H1 (cell line): Measurements from ENCODE around the gene FSCN2. TPM values are rescaled to one million over a fixed set of nuclear protein-coding genes. Genes with fewer than 3 reads are reported as not detected.

Experiments
- CTCF ChIA-PET: fragments of 300-600 bp; sonication (Branson Sonifier 250); formaldehyde crosslinking; loops from one replicate; lab custom pipeline; 2021; ENCODE audit not compliant: partially characterized antibody; lab: Charles Lee
- POLR2A ChIA-PET: fragments of 300-600 bp; sonication (Branson Sonifier 250); formaldehyde crosslinking; loops from one replicate; lab custom pipeline; 2021; ENCODE audit warnings: inconsistent platforms; ENCODE audit not compliant: partially characterized antibody; lab: Charles Lee
- DNase-seq, 2 experiments: peaks; one replicate each; pipeline versions ENCODE4 v3.0.0 to v3.0.0-alpha.2; 2010 to 2022; ENCODE audit warnings: low spot score in 2 of 2, low read depth in 1 of 2, mixed read lengths in 1 of 2
- FAIRE-seq: peaks from 2 replicates; lab custom pipeline; 2011; peaks lifted over from hg19 to GRCh38; lab: Jason Lieb, UNC
- H2AFZ ChIP-seq: 2 replicates; pipeline ENCODE4 v1.8.1; 2012; ENCODE audit warnings: low read length, inconsistent platforms
- H2AK5ac ChIP-seq: 2 replicates; pipeline ENCODE4 v1.6.1; 2013; ENCODE audit warnings: low read depth, low read length
- H2BK120ac ChIP-seq: replicated peaks from 2 replicates; pipeline ENCODE3; 2013; ENCODE audit warnings: low read depth, low read length, inconsistent platforms
- H2BK12ac ChIP-seq: 2 replicates; pipeline ENCODE4 v1.6.1; 2013; ENCODE audit warnings: low read depth, low read length
- H2BK15ac ChIP-seq: 2 replicates; pipeline ENCODE4 v1.6.1; 2013; ENCODE audit warnings: low read length
- H2BK20ac ChIP-seq: 2 replicates; pipeline ENCODE4 v1.6.1; 2013; ENCODE audit warnings: low read length
- H2BK5ac ChIP-seq: 2 replicates; pipeline ENCODE4 v1.6.1; 2013; ENCODE audit warnings: low read depth, low read length
- H3K14ac ChIP-seq: 2 replicates; pipeline ENCODE4 v1.6.1; 2013; ENCODE audit warnings: inconsistent platforms; ENCODE audit not compliant: insufficient read length
- H3K18ac ChIP-seq: 2 replicates; pipeline ENCODE4 v1.6.1; 2013; ENCODE audit warnings: low read length; ENCODE audit errors: extremely low read depth
- H3K23ac ChIP-seq: 2 replicates; pipeline ENCODE4 v1.6.1; 2013; ENCODE audit warnings: inconsistent platforms; ENCODE audit not compliant: insufficient read length
- H3K23me2 ChIP-seq: 2 replicates; pipeline ENCODE4 v1.6.1; 2013; ENCODE audit warnings: low read depth, low read length
- H3K27ac ChIP-seq: 2 replicates; pipeline ENCODE4 v1.6.1; 2011; ENCODE audit warnings: low read depth, low read length, inconsistent platforms
- H3K27me3 ChIP-seq, 4 experiments: replicated peaks in 1 of 4; 1 replicate in 1 of 4; 2 replicates in 3 of 4; pipeline versions ENCODE4 v1.6.1 to v1.8.1; 2011 to 2013; ENCODE audit warnings: low read length in 3 of 4, mild to moderate bottlenecking in 3 of 4, inconsistent platforms in 2 of 4, mixed read lengths in 2 of 4, moderate library complexity in 1 of 4; ENCODE audit not compliant: control insufficient read depth in 3 of 4, insufficient read depth in 3 of 4; ENCODE audit errors: extremely low read depth in 1 of 4
- H3K36me3 ChIP-seq, 4 experiments: 2 replicates each; pipeline versions ENCODE4 v1.6.1 to v1.8.1; 2011 to 2013; ENCODE audit warnings: mild to moderate bottlenecking in 4 of 4, low read length in 3 of 4, moderate library complexity in 2 of 4, control low read depth in 1 of 4, inconsistent platforms in 1 of 4; ENCODE audit not compliant: insufficient read depth in 4 of 4, control insufficient read depth in 2 of 4
- H3K4ac ChIP-seq: replicated peaks from 2 replicates; pipeline ENCODE3; 2013; ENCODE audit warnings: low read length, low read depth, mixed read lengths, inconsistent platforms; ENCODE audit not compliant: insufficient read length
- H3K4me1 ChIP-seq, 4 experiments: replicated peaks in 1 of 4; 1 replicate in 1 of 4; 2 replicates in 3 of 4; pipeline versions ENCODE4 v1.6.1 to v1.8.1; 2011 to 2013; ENCODE audit warnings: low read length in 3 of 4, inconsistent platforms in 2 of 4, mixed read lengths in 1 of 4; ENCODE audit not compliant: insufficient read depth in 4 of 4, control insufficient read depth in 3 of 4
- H3K4me2 ChIP-seq, 2 experiments: 2 replicates each; pipeline versions ENCODE4 v1.6.1 to v1.8.1; 2011 to 2013; ENCODE audit warnings: low read depth in 2 of 2, low read length in 2 of 2, control low read depth in 1 of 2, inconsistent platforms in 1 of 2, mild to moderate bottlenecking in 1 of 2; ENCODE audit not compliant: insufficient read depth in 1 of 2
- H3K4me3 ChIP-seq, 4 experiments: fragments of 200-600, 300-600 bp in 1 of 4; sonication (generic), shearing (Covaris generic), sonication (Bioruptor Twin) in 1 of 4; 2 replicates each; pipeline versions ENCODE4 v1.5.1 to v1.8.1; 2011 to 2016; ENCODE audit warnings: low read length in 4 of 4, low read depth in 3 of 4, control low read depth in 2 of 4, inconsistent platforms in 2 of 4, mild to moderate bottlenecking in 2 of 4, mixed read lengths in 1 of 4, moderate library complexity in 1 of 4; ENCODE audit not compliant: insufficient read depth in 2 of 4; ENCODE audit errors: extremely low read depth in 1 of 4
- H3K56ac ChIP-seq: replicated peaks from 2 replicates; pipeline ENCODE3; 2013; ENCODE audit warnings: low read depth, mild to moderate bottlenecking, mixed read lengths, low read length, inconsistent platforms; ENCODE audit not compliant: insufficient read length
- H3K79me1 ChIP-seq: 2 replicates; pipeline ENCODE4 v1.6.1; 2013; ENCODE audit warnings: low read depth, low read length, control low read depth
- H3K79me2 ChIP-seq, 2 experiments: 2 replicates each; pipeline versions ENCODE4 v1.6.1 to v1.8.1; 2012 to 2013; ENCODE audit warnings: low read length in 2 of 2, mild to moderate bottlenecking in 2 of 2, inconsistent platforms in 1 of 2; ENCODE audit not compliant: insufficient read depth in 2 of 2, control insufficient read depth in 1 of 2
- H3K9ac ChIP-seq, 4 experiments: replicated peaks in 1 of 4; 1 replicate in 1 of 4; 2 replicates in 3 of 4; pipeline versions ENCODE4 v1.6.1 to v1.8.1; 2011 to 2013; ENCODE audit warnings: low read depth in 3 of 4, low read length in 3 of 4, control low read depth in 2 of 4, mild to moderate bottlenecking in 2 of 4, moderate library complexity in 2 of 4, inconsistent platforms in 1 of 4; ENCODE audit errors: extremely low read depth in 1 of 4
- H3K9me3 ChIP-seq, 2 experiments: 2 replicates each; pipeline versions ENCODE4 v1.6.1 to v1.8.1; 2012 to 2013; ENCODE audit warnings: mild to moderate bottlenecking in 2 of 2, moderate library complexity in 2 of 2, control low read depth in 1 of 2, inconsistent platforms in 1 of 2, low read depth in 1 of 2, low read length in 1 of 2, mixed read lengths in 1 of 2; ENCODE audit not compliant: insufficient read depth in 2 of 2
- H4K20me1 ChIP-seq, 2 experiments: replicated peaks in 1 of 2; 2 replicates each; pipeline versions ENCODE3 to v1.8.1; 2011 to 2013; ENCODE audit warnings: inconsistent platforms in 2 of 2, low read length in 2 of 2, mild to moderate bottlenecking in 1 of 2; ENCODE audit not compliant: insufficient read depth in 2 of 2, control insufficient read depth in 1 of 2
- H4K5ac ChIP-seq: 2 replicates; pipeline ENCODE4 v1.6.1; 2013; ENCODE audit warnings: low read length, low read depth, mixed read lengths, inconsistent platforms; ENCODE audit not compliant: insufficient read length
- H4K8ac ChIP-seq: 2 replicates; pipeline ENCODE4 v1.8.0; 2013; ENCODE audit warnings: mild to moderate bottlenecking, moderate library complexity, low read length, inconsistent platforms; ENCODE audit not compliant: insufficient read depth; ENCODE audit errors: extremely low read depth
- H4K91ac ChIP-seq: replicated peaks from 2 replicates; pipeline ENCODE3; 2013; ENCODE audit warnings: low read length, mixed read lengths, inconsistent platforms; ENCODE audit not compliant: insufficient read length
- BRCA1 ChIP-seq: IDR thresholded peaks from 2 replicates; pipeline ENCODE4 v1.6.1; 2012; ENCODE audit warnings: low read depth, low read length, improper control_type of control experiment
- CBX8 ChIP-seq: fragments of 300-800, 300-1000 bp; sonication (generic); IDR thresholded peaks from 2 replicates; pipeline ENCODE4 v1.7.1; 2016; ENCODE audit warnings: low read depth, low read length, borderline replicate concordance
- CEBPB ChIP-seq: IDR thresholded peaks from 2 replicates; pipeline ENCODE4 v1.6.1; 2012; ENCODE audit warnings: low read depth, low read length
- FOSL1 ChIP-seq: IDR thresholded peaks from 2 replicates; pipeline ENCODE4 v1.6.1; 2011; ENCODE audit warnings: mild to moderate bottlenecking, low read depth, low read length, moderate library complexity; ENCODE audit not compliant: insufficient read depth
- POLR2A ChIP-seq, 2 experiments: IDR thresholded peaks; 1 replicate in 1 of 2; 2 replicates in 1 of 2; pipeline ENCODE4 v1.6.1; 2011; ENCODE audit warnings: low read depth in 2 of 2, low read length in 2 of 2, mild to moderate bottlenecking in 2 of 2; ENCODE audit errors: control extremely low read depth in 1 of 2
- POU5F1 ChIP-seq: IDR thresholded peaks from 2 replicates; pipeline ENCODE4 v1.6.1; 2011; ENCODE audit warnings: low read depth, mild to moderate bottlenecking, low read length, moderate library complexity
- RFX5 ChIP-seq: IDR thresholded peaks from 2 replicates; pipeline ENCODE4 v1.6.1; 2011; ENCODE audit warnings: low read depth, low read length, improper control_type of control experiment, borderline replicate concordance
- SIN3A ChIP-seq, 2 experiments: IDR thresholded peaks in 1 of 2; conservative IDR thresholded peaks in 1 of 2; 2 replicates each; pipeline ENCODE4 v1.6.1; 2011 to 2012; ENCODE audit warnings: low read length in 2 of 2, improper control_type of control experiment in 1 of 2, low read depth in 1 of 2, mild to moderate bottlenecking in 1 of 2
- SP1 ChIP-seq: IDR thresholded peaks from 2 replicates; pipeline ENCODE4 v1.6.1; 2011; ENCODE audit warnings: low read depth, low read length
- SUZ12 ChIP-seq: fragments of 200-600 bp; sonication (generic); IDR thresholded peaks from 2 replicates; pipeline ENCODE4 v1.6.1; 2012; ENCODE audit warnings: mild to moderate bottlenecking, inconsistent platforms, low read length, moderate library complexity, mixed read lengths
- YY1 ChIP-seq: IDR thresholded peaks from 2 replicates; pipeline ENCODE4 v1.6.1; 2011; ENCODE audit warnings: low read depth, mild to moderate bottlenecking, low read length
- WGBS, 2 experiments: shearing (Covaris generic) in 1 of 2; methylation state at CpG; one replicate each; pipeline versions ENCODE4 v1.1.6 to v1.1.7; 2013 to 2015; ENCODE audit warnings: low lambda C conversion rate in 2 of 2, mixed read lengths in 2 of 2, inconsistent platforms in 1 of 2, low coverage in 1 of 2, missing lambda C conversion rate in 1 of 2; ENCODE audit not compliant: insufficient replicate concordance in 2 of 2, insufficient coverage in 1 of 2, insufficient read length in 1 of 2; ENCODE audit errors: extremely low coverage in 1 of 2, missing lambda C conversion rate in 1 of 2; 5-methylcytosine and 5-hydroxymethylcytosine counted together
- polyA plus RNA-seq, 7 experiments: library from polyadenylated mRNA; depleted of rRNA in 3 of 7; stranded (reverse) in 5 of 7; unstranded in 2 of 7; fragments of >200 nt in 5 of 7; fragments of 200-250 nt in 2 of 7; gene quantifications; 1 replicate in 5 of 7; 2 replicates in 1 of 7; 4 replicates in 1 of 7; pipeline versions ENCODE4 v1.2.1 to v1.2.3, GENCODE V29; 2011 to 2013; ENCODE audit warnings: missing spikeins in 2 of 7, mixed read lengths in 2 of 7
- total RNA-seq: library from RNA; stranded (reverse); fragmentation: NEBNext Ultra II Directional; extraction: Animal tissue kit (Norgen Biotek cat#: 25700); gene quantifications from 2 replicates; pipeline ENCODE4 v1.2.1, GENCODE V29; 2021

FSCN2 gene
- total and polyA plus RNA-seq, 2 of the 8 experiments (the other 6 are each of a cell fraction or from before 2014, with no cell fraction given) = 0.18 to 0.30 TPM

DNA sequence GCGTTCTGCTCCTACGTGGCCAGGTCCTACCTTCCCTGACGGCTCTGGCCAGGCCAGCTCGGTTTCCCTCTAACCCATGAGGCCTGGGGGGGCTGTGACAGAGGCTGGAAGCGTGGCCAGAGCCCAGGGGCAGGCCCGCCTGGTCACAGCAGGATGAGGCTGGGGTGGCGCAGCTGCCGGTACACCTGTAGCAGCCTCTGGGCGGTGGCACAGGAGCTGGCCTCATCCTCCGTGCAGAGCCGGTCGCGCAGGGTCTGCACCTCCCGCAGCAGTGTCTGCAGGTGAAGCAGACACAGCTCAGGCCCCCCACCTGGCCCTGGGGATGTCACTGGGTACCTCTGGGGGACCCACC is 12.5 kb downstream of the FSCN2 start:
- no peak overlapping the region for H4K8ac ChIP-seq
- H3K18ac ChIP-seq = no peak overlapping the region
- H3K9ac ChIP-seq = no peak overlapping the region
- H2BK20ac ChIP-seq = no peak overlapping the region
- H2BK15ac ChIP-seq = no peak overlapping the region
- H3K9me3 ChIP-seq = no peaks in the 10 kb centered on the region; a peak in 1 of 4 replicates
- H2AFZ ChIP-seq = no peak overlapping the region
- no peak for FAIRE-seq
- peaks cover 2% of the 10 kb centered on the region; the same call in 1 of the 2 replicates for H3K23me2 ChIP-seq
- H3K27me3 ChIP-seq = peaks cover 8 to 14% (median 11%) of the 10 kb centered on the region in 4 experiments; a peak in 6 of 7 replicates
- H3K4me2 ChIP-seq = no peak overlapping the region
- H3K79me2 ChIP-seq = no peaks in the 10 kb centered on the region
- H4K5ac ChIP-seq = no peak overlapping the region
- CTCF ChIA-PET = interaction anchor here (1.4 to 2.5 kb wide), 2 partner anchors 11 to 17 kb away, joined by 4 to 6 read pairs; partner anchors contain the start of gene FAAP100
- H3K14ac ChIP-seq = no peak overlapping the region
- H3K4me1 ChIP-seq = peaks cover 0 to 11% (median 5%) of the 10 kb centered on the region in 4 experiments; a peak in 5 of 7 replicates
- DNase-seq = no peak
- no peak overlapping the region for H2AK5ac ChIP-seq
- no peak overlapping the region for H3K56ac ChIP-seq
- no peak overlapping the region for H3K23ac ChIP-seq
- H4K20me1 ChIP-seq = peaks cover 2 to 9% of the 10 kb centered on the region in 2 experiments
- peaks cover 2 to 16% (median 10%) of the 10 kb centered on the region in 4 experiments; a peak in 6 of 8 replicates for H3K36me3 ChIP-seq
- H3K79me1 ChIP-seq = peaks cover 3% of the 10 kb centered on the region; the same call in 1 of the 2 replicates
- POLR2A ChIA-PET = interaction anchor here (0.7 to 5.9 kb wide), 2 partner anchors 10 to 89 kb away, joined by 3 to 50 read pairs; partner anchors contain the start of gene FAAP100
- no peak overlapping the region for H2BK120ac ChIP-seq
- no peak overlapping the region for H3K4me3 ChIP-seq
- H3K27ac ChIP-seq = no peak overlapping the region
- WGBS, 2 experiments = 91% methylated on average over 14 of the region's 14 CpGs; no CpG with 5 or more reads in 1 of the 2 experiments
- H2BK5ac ChIP-seq = no peak overlapping the region
- H3K4ac ChIP-seq = no peak overlapping the region
- no peak overlapping the region for H2BK12ac ChIP-seq
- H4K91ac ChIP-seq = no peak overlapping the region
- no peak for TF ChIP-seq YY1
- no peak for TF ChIP-seq POLR2A (IDR thresholded peaks at IDR 0.05; ENCODE audit: control extremely low read depth in 1 of 2, low read depth in 2 of 2, low read length in 2 of 2)
- TF ChIP-seq CEBPB = no peak
- no peak for TF ChIP-seq CBX8
- TF ChIP-seq SP1 = no peak
- TF ChIP-seq POU5F1 = no peak
- no peak for TF ChIP-seq BRCA1
- no peak for TF ChIP-seq SIN3A (conservative IDR thresholded peaks at IDR 0.05 in 1 of 2, IDR thresholded peaks at IDR 0.05 in 1 of 2; ENCODE audit: low read depth in 1 of 2, low read length in 2 of 2)
- TF ChIP-seq SUZ12 = no peak
- TF ChIP-seq RFX5 = no peak
- no peak for TF ChIP-seq FOSL1
